HPDE6-E6E7 (cell line): ENCODE measurements around the gene LIPC.

Experiments used
- DNase-seq: peaks from one replicate; pipeline ENCODE4 v3.0.0; 2011; ENCODE audit warnings: missing footprints; ENCODE audit errors: extremely low spot score

LIPC gene

DNA sequence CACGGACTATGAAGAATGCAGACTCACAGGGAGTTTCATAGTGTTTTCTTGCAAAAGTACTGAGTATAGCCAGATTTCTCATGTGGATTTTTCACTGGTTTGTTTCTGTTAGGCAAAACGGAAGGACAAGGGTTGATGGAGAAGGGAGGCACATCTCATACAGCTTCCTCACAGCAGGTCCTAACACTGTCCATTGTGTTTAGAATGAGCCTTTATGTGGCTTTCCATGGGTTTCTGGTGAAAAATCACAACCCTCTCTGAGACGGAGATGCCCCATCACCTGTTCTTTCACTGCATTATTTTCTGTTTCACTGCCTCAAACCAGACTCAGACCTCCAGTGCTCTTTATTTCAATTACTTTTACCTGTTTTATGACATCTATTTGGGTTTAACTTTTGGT is 25.0 kb upstream of the LIPC start:
- DNase-seq = no peak

DNA sequence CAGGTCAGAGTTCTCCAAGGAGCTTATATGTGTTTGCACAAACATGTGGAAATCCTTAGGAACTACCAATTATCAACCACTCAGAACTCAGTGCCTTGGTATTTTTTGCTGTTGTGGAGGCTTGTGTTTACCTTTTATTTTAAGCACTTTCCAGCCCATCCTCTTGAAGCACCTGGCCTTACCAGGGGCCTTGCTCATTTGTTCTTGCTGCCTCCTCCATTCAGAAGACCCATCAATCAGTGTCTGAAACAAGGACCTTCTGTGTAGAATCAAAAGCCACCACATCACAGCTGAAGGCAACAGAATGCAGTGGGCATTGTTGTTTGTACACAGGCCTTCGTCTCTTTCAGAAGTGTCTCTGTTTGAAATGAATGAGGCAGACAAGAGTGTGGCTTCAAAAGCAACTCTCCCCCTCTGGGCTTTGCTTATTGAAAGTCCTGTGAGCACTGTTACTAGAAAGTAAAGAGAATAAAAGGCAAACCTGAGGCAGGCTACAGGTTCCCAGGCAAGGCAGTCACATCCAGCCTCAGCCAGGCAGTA is 24.5 kb upstream of the LIPC start:
- no peak for DNase-seq

DNA sequence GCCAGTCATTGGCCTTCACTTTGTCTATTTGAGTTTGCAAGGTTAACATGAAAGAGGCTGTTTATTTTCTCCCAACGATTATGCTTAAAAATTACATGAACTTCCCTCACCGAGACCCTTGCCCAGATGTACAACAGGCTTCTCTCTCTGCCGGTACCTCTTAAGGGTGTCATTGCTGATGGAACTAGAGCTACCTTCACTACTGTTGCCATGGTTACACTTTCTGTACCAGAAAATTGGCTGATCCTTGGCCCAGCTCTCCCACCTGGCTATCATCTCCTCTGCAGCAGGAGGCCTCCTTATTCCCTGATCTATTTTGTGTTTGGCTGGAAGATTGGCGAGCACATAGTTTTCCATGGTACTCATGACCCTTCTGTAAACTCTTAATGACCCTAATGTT is 24.0 kb upstream of the LIPC start:
- DNase-seq = no peak

DNA sequence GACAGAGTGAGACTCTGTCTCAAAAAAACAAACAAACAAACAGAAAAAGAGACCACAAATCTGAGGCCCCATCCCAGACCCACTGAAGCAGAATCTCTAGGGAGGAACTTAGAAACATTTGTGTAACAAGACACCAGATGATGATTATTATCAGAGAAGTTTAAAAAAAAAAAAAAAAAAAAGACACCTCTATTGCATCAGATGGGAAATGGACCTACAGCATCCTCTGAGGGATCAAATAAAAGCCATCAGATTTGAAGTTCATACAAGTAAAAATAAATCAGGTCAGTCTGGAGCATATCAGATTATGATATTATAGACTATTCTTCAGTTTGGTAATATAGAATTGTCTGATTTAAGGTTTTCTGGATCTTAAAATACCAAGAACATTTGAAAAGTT is 21.9 kb upstream of the LIPC start:
- DNase-seq = no peak

DNA sequence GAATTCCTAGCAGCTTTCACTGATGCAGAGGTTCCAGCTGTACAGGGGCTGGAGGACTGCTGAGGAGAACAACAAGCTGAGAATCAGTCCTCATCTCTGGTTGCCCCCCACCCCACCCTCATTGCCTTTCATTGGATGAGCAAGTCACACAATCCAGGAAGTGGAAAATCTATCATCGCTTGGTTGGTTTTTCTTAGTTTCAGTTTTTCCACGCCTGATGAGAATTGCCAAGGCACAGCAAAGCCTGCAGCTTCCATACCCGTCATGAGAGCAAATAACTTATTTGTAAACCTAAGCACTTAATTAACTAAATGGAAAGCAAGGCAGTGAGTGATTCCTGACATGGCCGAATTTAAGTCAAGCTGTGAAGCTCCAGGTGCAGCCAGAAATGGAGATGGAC is 21.4 kb upstream of the LIPC start:
- DNase-seq = no peak

DNA sequence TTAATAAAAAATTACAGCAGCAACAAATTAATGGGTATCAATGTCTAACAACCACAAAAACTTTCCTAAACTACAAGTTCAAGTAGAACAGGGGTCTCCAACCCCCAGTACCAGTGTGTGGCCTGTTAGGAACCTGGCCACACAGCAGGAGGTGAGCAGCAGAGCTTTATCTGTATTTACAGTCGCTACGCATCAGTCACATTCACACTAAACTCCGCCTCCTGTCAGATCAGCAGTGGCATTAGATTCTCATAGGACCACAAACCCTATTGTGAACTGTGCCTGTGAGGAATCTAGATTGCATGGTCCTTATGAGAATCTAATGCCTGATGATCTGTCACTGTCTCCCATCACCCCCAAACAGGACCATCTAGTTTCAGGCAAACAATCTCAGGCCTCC is 18.5 kb upstream of the LIPC start:
- no peak for DNase-seq

DNA sequence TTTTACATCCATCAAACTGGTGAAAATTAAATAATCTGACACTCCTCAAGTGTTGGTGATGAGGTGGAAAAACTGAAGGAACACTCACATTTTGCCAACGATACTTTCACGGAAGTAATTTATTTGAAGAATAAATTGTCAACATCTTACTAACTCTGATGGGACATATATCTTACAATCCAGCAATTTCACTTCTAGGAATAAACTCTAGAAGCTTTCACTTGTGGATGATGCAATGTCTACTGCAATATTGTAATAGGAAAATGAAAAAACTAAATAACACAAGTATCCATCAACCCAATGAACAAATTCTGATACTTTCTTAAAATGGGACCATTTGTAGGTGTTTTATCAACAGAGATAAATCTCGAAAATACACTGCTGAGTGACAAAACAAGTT is 16.2 kb upstream of the LIPC start:
- no peak for DNase-seq

DNA sequence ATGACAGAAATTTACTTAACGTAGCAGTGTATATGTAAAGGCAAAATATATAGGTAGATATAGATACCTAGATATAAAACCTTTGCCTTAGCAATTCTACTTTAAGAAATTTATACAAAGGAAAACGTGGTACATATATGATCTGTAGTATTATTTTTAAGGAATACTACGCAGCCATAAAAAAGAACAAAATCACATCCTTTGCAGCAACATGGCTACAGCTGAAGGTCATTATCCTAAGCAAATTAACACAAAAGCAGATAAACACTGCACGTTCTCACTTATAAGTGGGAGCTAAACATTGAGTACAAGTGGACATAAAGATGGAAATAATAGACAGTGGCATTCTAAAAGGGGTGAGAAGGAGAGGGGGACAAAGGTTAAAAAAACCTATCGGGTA is 14.8 kb upstream of the LIPC start:
- no peak for DNase-seq

DNA sequence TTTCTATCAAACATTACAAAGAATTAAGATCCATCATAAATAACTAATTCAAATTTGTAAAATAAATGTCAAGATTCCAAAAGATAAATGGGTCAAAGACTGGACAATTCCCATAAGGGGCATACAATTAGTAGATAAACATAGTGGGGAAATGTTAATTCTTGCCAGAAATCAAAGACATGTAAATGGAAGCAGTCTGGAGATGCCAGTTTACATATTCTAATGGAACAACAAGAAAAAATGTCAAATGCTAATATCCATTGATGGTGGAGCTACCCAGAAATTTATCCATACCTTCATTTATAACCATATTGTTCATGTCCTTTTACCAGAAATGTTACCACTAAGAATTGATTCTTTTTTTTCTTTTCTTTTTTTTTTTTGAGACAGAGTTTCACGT is 13.7 kb upstream of the LIPC start:
- no peak for DNase-seq

DNA sequence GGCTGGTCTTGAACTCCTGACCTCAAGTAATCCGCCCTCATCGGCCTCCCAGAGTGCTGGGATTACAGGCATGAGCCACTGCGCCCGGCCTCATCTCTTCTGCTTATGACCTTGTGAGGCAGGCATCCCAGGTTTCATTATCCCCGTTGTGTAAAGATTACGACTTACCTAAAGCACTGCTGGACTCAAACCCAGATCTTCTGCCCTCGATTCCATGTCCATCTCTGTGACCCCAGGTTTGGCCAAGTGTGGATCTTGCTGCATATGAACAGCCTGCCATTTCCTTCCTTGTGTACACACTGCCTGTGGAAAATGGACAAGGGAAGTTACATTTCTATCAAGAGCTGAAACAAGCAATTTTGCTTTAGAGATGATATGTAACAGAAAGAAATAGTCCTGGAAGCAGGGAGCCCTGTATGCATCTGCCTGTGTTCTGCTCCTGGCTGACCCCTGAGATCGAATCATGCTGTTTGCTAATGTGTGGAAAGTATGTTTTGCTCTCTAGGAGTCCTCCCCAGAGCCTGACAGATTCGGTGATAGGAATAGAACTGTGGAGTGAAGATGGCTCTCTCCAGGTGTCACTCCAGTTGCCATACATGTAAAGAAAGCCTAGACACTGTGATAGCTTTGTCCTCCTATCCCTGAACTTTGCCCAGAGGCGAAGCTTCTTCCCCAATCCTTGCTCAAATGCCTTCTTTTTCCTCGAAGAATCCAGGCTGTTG is 11.8 kb upstream of the LIPC start:
- no peak for DNase-seq

DNA sequence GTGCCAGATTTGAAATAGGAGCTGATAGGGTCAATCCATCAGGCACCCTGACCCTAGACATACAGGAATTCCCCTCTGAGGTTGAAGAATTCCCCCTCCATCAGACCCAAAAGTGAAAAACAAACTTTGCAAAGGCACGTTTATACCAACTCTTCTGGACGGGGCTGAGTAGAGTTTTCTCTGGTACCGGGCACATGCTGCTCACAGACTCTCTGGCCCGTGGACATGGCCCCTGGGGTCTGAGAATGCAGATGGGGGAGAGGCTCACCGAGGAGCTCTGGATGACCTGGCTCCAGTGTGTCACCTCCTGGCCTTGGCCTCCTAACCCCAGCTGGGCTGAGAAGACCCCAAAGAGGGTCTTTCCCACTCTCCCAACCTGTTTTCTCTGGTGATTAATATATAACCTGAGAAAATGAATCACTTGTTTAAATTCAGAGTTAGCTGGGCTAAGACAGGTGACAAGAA is 11.2 kb upstream of the LIPC start:
- DNase-seq = no peak

DNA sequence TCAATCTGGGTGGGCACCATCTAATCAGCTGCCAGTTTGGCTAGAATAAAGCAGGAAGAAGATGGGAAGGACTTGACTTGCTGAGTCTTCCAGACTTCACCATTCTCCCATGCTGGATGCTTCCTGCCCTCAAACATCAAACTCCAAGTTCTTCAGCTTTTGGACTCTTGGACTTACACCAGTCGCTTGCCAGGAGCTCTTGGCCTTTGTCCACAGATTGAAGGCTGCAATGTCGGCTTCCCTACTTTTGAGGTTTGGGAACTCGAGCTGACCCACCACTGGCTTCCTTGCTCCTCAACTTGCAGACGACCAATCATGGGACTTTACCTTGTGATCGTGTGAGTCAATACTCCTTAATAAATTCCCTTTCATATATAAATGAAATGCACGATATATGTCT is 8.6 kb upstream of the LIPC start:
- no peak for DNase-seq

DNA sequence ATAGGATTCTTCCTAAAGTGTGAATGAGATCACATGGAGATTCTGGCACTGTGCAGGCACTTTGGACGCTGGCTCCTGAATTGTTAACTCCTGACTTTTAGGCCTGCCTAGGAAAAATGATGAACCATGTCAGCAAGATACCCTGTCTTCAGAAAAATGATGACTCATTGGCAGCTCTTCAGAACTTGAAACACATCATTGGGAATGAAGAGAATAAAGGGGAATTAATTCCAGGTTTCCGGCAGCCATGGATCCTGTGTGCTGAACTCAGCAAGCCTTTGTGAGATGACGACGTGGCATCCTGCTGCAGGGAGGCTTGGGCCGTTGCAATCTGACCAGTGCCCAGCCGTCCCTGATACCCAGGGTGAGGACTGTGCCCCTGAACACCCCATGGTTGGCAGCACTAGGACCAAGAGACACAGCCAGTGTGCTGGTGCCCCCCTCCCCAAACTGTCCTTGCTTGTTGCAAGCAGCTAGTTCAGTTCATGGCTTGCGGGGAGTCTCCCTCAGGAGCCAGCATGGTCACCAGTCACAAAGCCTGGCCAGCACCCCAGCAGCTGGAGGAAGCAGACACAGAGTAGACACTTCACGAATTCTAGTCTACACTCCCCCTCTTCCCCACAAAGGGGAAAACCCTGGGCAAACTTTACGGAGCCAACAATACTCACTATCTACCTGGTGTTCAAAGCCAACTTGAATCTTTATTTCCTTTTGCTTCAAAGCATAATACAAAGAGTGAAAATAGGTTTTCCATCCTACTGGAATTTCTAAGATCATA is 7.8 kb upstream of the LIPC start:
- no peak for DNase-seq

DNA sequence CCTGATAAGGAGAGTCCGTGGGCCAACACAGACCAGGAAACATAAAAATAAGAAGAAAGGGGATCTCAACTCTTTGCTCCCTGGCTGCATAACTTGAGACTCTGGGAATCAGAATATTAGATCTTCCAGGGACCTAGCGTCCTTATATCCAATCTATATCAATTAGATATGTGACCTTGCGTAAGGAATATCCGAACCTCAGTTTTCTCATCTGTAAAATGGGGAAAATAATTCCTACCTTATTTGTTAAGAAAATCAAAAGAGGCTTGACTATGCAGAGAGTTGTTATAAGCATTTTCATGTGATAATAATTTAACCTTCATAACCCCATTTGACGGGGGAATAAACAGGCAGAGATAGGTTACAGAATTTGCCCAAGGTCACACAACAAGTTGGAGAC is 7.1 kb upstream of the LIPC start:
- no peak for DNase-seq

DNA sequence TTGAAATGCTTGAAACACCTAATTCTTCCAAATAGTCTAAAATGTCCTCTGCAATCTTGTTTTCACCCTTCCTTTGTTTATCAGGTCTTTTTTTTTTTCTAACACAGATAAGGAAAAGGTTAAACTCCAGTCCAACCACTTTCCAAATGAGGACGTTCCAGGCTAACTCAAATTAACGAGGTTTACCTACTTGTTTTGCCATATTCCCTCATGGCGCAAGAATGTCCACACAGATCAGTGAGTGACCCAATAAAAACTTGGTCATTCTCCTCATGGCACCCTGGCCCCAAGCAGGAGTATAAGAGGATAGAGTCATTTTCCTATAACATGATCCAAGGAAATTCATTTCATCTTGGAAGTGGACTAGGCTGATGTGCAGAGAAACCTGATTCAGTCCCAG is 6.6 kb upstream of the LIPC start:
- DNase-seq = no peak

DNA sequence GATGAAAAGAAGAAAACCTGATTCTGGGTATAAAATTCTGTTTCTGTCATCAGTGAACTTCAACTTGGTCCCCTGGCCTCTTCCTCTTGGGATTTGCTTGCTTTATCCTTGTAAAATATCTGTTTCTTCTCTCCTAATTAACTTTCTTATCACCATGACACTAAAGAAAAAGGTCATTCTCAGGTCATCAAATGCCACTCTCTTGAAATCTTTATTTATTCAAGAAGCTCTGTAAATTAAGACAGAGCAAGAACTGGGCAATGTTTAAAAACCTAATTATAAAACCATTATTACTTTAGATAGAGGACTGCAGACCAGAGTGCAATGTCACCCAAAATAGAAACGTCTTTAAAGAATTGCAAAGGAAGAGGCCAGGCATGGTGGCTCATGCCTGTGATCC is 6.0 kb upstream of the LIPC start:
- no peak for DNase-seq

DNA sequence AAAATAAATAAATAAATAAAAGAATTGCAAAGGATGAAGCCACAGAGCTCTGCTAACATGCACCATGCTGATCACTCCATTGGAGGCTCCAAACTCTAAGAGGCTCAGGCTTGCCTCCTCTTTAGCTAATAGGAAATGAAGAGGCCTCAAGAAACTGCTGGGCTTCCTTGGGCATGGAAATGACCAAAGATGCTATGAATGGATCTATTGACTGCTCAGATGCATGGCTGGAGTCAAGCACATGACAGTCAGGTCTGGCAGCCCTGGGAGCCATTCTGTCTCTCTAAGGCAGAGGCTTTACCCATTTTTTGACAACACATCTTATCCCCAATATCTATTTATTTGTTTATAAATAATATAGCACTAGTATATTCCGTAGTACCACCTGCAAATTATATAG is 5.3 kb upstream of the LIPC start:
- no peak for DNase-seq

DNA sequence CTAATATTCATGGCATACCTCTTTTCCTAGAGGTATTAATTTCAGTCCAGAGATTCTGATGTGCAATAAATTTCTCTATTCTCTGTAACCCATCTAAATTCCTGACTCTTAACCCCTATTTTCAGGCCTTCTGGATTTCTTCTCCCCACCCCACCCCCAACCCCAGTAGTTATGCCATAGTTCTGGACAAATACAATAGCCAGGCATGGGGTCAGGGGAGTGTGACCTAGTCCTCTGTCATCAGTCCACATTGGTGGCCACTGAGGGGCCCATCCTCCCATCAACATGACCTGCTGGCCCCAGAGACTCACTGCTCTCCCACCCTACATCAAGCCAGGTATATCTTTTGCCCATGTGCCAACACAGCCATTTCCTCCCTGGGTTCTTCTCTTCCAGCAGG is 3.8 kb upstream of the LIPC start:
- DNase-seq = no peak

DNA sequence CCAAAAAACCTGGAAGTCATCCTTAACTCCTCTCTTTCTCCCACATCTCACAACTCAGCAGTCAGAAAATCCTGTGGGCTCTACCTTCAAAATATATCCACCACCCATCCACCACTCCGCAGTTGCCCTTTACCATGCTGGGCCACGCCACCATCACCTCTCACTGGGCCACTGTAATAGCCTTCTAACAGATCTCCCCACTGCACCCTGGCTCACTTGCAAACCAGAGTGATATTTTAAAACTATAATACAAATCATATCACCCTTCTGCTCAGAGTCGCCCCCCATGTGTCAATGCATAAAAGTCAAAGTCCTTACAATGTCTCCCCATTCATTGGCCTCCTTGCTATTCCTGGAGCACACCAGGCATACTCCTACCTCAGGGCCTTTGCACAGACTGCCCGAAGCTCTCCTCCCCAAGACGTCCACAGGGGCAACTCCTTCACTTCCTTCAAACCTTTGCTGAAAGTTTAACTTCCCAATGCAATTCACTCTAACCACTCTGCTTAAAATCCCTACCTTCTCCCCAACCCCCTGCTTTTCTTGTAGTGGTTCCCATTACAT is 1.5 kb upstream of the LIPC start:
- no peak for DNase-seq

DNA sequence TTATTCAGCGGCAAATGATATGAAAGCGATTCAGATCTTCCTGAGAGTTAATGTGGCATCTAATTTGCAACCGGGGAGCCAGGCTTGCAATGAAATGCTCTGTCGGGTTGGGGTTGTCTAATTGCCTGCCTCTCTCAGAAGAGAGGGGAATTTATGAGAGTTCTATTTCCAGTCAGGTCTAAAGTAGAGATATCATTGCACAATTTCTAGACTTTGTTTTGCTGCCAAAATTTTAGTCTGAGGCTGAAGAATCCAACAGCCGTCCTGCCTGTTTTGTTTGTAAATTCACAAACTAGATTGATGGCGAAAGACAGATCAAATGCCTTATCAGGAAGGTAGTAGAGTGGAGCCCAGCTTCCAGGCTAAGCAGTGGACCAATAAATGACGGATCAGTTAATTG is 610 bp downstream of the LIPC start:
- no peak for DNase-seq

DNA sequence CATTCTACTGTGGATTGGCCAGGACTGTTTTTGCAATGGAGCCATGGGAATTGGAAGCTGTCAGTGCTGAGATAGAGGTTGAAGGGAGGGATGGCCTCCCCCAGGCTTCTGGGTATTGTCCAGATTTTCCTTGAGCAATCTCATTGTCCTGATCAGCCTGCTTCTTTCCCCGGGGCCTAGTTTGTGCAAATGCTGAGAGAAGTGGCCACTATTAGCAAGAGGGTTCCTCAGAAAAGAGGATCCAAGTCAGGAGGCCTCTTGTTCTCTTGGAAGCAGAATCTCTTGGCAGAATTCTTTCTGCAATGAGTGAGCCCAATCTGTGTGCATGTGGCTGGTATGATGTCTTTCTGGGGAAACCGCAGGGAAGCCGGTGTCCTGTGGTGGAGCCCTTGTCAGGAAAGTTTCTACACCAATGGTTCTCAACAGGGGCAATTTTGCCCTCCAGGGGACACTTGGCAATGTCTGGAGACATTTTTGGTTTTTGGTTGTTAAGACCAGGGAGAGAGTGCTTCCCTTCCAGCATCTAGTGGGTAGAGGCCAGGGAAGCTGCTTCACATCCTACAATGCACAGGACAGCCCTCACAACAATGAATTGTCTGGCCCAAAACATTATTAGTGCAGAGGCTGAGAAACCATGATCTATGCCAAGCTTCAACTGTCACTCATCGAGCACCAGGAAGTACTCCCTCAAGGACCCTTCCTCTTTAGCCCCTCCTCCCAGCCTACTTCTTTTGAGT is 2.0 kb downstream of the LIPC start:
- DNase-seq = no peak

DNA sequence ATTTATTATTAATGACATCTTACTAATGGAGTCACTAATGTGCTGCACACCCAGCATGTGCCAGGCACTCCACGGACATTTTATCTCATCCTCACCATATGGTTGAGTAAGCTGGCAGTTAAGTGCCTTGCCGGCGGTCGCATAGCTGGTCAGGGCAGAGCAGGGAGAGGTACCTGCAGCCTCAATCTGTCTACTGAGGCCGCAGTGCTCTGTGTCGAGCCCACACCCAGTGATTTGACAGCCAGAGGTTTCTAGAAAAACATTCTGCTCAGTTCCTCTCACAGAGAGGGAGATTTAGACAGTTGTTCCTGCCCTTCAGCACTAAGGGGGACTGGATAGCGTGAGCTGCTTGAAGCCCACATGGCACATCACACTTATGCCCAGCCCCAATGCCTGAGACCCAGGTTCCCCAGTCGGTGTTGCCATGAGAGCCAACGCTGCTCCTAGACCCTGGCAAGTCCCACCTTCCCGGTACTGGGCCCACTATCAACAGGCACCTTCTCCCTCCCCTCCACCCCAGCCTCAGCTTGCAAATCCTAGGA is 2.6 kb downstream of the LIPC start:
- DNase-seq = no peak
